Measurements from ENCODE around the gene F11.
"Not testable (repeated sequence)": the region's sequence is repeated elsewhere in the genome, so short reads cannot be mapped to it uniquely, and the experiment has no call there.

Gene F11

DNA sequence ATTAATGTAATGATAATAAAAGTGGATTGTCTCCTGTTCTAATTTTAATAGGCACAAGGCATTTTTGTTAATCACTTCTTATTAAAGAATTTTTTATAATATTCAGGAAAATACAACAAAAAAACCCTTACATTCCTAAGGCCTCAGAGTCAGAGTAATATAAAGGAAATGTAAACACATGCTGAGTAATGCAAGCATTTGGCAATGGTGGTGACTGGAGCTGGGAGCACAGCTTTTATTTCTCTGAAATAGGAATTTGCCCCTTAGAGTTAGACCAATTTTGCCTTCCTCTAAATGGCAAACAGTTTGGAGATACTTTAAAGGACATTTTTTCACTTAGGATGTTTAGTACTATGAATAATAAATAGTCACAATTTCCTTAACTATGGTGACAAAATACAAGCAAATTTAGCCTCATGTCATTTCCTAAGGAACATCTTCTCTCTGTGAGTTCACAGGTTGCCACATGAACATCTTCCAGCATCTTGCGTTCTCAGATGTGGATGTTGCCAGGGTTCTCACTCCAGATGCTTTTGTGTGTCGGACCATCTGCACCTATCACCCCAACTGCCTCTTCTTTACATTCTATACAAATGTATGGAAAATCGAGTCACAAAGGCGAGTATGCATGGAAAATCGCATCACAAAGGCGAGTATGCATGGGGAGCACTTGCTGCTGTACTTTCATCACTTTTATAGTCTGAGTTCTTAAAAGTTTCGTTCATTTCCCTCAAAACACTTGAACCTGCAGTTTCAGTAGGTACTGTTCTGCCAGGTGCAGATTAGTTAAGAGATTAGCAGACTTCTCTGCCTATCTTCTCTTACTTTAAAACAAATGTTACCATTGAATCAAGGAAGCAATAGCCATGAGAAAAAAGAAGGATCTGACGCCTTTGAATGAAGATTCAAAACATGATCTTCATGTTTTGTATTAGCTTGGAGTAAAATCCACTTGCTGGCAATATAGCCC lies 15.9 kb upstream of the F11 start:
- DNase-seq, result no peak
- intact Hi-C loops (cut with DNase I), result no loop called here

- DNase-seq, result no peak
- intact Hi-C loops (cut with DNase I), result no loop called here
These were observed 15.2 kb upstream of the F11 start for GRCh38 chr4:186250760-186251159.

DNA sequence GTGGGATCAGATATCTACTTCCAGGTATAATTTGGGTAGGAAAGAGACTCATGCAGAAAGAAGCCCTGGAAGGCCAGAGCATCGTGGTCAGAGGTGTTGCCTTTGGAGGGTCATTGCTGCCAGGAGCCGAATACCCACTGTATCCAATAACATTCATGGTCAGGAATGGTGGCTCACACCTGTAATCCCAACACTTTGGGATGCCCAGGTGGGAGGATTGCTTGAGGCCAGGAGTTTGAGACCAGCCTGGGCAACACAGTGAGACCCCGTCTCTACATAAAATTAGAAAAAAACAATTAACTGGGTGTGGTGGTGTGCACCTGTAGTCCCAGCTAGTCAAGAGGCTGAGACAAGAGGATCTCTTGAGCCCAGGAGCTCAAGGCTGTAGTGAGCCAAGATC lies 10.9 kb upstream of the F11 start:
- no peak for DNase-seq
- intact Hi-C loops (cut with DNase I), result no loop called here

DNA sequence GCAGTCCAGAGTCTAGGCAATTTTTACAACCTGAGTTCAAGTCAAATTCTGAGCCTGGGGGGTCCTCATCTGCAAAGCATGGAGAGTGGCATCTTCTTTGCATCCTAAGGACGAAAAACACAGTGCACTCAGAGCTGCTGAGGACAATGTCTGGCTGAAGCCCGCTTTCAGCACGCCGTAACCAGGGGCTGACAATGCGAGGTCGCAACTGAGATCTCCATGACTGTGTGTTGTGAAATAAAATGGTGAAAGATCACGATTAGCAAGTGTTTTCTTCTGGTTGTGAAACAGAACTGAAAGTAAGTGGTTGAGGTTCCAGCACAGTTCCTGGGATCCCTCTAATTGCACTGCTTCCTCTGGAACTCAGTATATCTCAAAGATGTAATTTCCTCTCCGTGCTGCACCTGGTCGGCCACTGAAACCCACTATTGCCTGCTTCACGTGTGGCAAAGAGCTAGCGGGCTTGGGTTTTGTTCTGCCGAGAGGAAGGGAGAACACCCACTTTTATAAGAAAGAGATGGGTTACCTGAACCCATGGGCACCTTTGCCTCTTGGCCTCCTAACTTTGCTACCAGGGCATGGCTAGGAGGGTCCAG lies 7.7 kb upstream of the F11 start:
- intact Hi-C loops (cut with DNase I), result no loop called here
- DNase-seq, result no peak

DNA sequence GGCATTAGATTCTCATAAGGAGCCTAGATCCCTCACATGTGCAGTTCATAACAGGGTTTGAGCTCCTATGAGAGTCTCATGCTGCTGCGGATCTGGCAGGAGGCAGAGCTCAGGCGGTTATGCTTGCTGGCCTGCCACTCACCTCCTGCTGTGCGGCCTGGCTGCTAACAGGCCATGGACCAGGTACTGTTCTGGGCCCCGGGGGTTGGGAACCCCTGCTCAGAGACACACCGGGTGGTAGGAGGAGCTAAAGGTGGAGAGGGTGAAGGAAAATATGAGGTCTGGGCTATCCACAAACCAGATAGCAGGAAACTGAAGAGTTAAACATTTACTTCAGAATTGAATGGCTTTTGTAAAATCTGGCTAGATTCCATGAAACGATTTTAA lies 5.9 kb upstream of the F11 start:
- DNase-seq, result no peak
- intact Hi-C loops (cut with DNase I), result no loop called here

DNA sequence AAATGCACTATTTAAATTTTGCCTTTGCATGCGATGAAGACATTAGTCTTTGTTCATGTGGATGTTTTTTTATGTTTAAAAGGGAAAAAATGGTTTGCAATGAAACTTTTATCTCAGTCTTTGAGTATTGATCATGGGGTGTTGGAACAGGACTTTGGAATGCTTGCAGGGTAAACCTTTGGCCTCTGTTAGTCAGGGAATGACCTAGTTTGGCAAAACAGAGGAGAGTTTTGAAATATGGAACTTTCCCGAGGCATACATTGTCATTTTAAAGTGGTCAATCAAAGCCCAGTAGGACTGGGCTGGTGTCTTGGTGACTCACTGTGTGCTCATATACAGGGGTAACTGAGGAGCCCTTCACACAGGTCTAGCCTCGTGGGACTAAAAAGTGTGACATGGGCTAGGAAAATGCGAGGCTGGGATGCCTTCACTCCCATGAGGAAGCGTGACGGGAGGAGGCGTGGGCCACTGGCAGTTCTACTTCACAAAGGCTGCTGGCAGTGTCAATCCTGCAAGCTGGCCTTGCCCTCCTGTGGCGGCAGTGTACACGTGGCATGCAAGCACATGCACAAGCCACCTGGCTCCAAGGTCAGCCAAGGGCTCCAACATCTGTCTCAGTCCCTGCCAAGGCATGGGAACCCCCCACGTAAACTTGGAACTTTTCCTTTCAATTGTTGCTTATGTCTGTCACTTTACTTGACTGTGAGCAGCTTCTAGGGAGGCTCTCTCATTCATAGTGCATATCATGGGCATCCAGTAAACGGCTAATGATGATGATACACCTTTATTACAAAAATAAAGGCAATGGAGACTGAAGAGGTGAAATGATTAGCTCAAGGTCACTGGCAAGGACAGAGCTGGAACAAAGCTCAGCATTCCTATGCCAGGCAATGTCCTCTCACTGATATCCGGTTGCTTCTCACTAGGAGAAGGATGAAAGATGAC lies 5.2 kb upstream of the F11 start:
- no peak for DNase-seq
- intact Hi-C loops (cut with DNase I), result no loop called here

- intact Hi-C loops (cut with DNase I), result no loop called here
- DNase-seq, result no peak
These were observed 1.3 kb upstream of the F11 start for GRCh38 chr4:186264660-186265059.

- DNase-seq; intact Hi-C loops (cut with DNase I): not testable (repeated sequence)
These were observed 739 bp upstream of the F11 start for GRCh38 chr4:186265250-186265649.

GRCh38 chr4:186266729-186267456 lies 904 bp downstream of the F11 start:
- intact Hi-C loops (cut with DNase I), result no loop called here
- no peak for DNase-seq

GRCh38 chr4:186271081-186271678 lies 5.2 kb downstream of the F11 start:
- no peak for DNase-seq
- intact Hi-C loops (cut with DNase I), result no loop called here

- intact Hi-C loops (cut with DNase I), result no loop called here
- no peak for DNase-seq
These were observed 6.9 kb downstream of the F11 start for GRCh38 chr4:186272699-186273391.

DNA sequence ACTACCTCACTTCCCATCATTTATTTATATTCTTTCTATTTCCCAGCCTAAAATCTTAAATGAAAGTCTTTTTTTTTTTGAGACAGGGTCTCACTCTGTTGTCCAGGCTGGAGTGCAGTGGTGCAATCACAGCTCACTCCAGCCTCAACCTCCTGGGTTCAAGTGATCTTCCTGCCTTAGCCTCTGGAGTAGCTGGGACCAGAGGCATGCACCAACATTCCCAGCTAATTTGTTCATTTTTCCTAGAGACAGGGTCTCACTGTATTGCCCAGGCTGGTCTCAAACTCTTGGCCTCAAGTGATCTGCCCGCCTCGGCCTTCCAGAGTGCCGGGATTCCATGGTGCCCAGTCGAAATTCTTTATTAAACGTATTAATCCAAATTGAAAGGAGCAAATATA lies 7.4 kb downstream of the F11 start:
- intact Hi-C loops (cut with DNase I); DNase-seq: not testable (repeated sequence)

GRCh38 chr4:186283311-186283710 lies 17.3 kb downstream of the F11 start:
- intact Hi-C loops (cut with DNase I), result no loop called here
- DNase-seq, result no peak

DNA sequence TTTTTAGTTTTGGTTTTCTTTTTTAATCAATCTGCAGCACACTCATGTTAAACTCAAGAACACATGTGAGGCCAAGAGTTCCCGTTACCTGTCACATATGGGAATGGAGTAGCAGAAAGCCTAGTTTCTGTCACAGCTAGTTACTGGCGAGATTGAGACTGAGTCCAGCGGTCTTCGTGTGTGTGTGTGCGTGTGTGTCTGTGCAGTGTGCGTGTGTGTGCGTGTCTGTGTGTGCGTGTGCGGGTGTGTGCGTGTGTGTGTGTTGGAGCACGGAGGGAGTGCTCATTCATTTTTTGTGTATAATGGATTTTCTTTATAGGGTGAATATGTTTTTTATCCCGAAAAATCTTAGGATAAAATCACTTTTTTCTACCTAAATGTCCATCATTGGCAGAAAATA lies 19.2 kb downstream of the F11 start:
- intact Hi-C loops (cut with DNase I), result no loop called here
- no peak for DNase-seq

GRCh38 chr4:186286581-186286980 lies 20.6 kb downstream of the F11 start:
- no peak for DNase-seq
- intact Hi-C loops (cut with DNase I), result no loop called here

- DNase-seq, result no peak
- intact Hi-C loops (cut with DNase I), result no loop called here
These were observed 25.4 kb downstream of the F11 start for GRCh38 chr4:186291256-186291890.

- intact Hi-C loops (cut with DNase I), result no loop called here
- DNase-seq, result no peak
These were observed 28.2 kb downstream of the F11 start for GRCh38 chr4:186294160-186294559.

GRCh38 chr4:186296481-186296880 lies 30.5 kb downstream of the F11 start:
- no peak for DNase-seq
- intact Hi-C loops (cut with DNase I), result loop anchor here (1.0 kb wide), 1 partner anchor 291 kb away; no protein-coding TSS in a partner anchor

Measured in posterior cingulate gyrus (tissue), 11 donors.